T-helper 9 cell (primary cell): ENCODE measurements around the gene CCL3.
"Not testable (repeated sequence)": the region's sequence is repeated elsewhere in the genome, so short reads cannot be mapped to it uniquely, and the experiment has no call there.

Experiments used
- DNase-seq: peaks from one replicate; pipeline ENCODE4 v3.0.0-alpha.2; 2020

CCL3 gene

GRCh38 chr17:36114971-36115648 lies 25.2 kb upstream of the CCL3 start:
- not testable (repeated sequence) for DNase-seq

DNA sequence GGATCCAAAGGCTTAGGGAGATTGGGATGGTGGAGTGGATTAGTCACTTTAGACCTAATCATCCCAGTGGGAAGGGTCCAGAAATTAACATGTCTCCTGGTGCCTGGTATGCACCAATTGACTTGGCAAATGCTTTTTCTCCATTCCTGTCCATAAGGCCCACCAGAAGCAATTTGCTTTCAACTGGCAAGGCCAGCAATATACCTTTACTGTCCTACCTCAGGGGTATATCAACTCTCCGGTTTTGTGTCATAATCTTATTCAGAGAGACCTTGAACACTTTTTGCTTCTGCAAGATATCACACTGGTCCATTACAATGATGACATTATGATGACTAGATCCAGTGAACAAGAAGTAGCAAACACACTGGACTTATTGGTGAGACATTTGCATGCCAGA lies 23.2 kb upstream of the CCL3 start:
- not testable (repeated sequence) for DNase-seq

DNA sequence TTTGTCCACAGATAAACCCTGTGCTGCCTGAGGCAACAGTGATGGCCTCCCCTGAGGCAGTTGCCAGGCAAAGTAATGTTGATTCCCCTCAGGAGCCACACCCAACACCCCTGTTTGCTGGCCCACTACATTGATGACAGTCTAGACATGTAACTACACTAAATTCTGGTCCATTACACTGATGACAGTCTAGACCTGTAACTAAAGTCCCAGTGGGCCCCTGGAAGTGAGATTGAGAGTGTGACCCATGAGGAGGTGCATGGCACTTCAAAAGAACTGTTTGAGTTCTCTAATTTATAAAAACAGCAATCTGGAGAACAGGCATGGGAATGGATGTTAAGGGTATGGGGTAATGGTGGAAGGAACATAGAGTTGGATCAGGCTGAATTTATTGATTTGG lies 22.6 kb upstream of the CCL3 start:
- DNase-seq, result no peak

DNA sequence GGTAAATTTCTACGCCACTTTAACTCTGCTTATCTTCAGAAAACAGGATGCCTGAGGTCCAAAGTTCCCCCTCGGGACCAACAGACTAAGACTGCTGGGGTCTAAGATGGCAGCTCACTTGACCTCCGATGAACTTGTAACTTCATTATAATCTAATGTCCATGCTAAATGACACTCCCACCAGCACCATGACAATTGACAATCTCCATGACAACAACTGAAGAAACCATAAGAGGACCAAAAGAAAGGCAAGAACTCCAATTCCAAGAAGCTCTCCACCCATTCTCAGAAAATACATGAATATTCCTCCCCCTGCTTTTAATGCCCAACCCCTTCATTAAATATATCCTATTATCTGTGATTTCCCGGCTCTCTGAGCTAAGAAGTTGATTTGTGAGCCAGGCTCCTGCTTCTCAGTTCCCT lies 21.1 kb upstream of the CCL3 start:
- DNase-seq, result no peak

DNA sequence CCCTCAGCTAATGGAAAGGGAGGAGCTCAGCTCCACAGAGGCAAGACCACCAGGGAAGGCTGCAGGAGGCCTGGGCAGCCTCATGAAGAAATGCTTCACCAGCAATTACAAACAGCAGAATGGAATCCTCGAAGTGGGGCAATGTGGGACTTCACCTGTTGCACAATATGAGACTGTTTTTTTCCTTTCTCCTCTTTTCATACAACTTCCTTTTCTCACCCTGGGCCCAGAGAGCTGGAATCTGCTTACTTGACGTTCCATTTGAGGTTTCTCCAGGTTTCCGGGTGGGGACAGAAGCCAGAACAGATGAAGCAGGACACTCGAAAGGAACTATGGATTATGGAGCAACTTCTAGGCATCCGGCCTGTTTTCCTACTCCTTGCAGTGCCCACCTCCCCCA lies 18.3 kb upstream of the CCL3 start:
- not testable (repeated sequence) for DNase-seq

- DNase-seq, result no peak
Measured at GRCh38 chr17:36107660-36108059, 17.7 kb upstream of the CCL3 start.

GRCh38 chr17:36106493-36106835 lies 16.5 kb upstream of the CCL3 start:
- DNase-seq, result no peak

DNA sequence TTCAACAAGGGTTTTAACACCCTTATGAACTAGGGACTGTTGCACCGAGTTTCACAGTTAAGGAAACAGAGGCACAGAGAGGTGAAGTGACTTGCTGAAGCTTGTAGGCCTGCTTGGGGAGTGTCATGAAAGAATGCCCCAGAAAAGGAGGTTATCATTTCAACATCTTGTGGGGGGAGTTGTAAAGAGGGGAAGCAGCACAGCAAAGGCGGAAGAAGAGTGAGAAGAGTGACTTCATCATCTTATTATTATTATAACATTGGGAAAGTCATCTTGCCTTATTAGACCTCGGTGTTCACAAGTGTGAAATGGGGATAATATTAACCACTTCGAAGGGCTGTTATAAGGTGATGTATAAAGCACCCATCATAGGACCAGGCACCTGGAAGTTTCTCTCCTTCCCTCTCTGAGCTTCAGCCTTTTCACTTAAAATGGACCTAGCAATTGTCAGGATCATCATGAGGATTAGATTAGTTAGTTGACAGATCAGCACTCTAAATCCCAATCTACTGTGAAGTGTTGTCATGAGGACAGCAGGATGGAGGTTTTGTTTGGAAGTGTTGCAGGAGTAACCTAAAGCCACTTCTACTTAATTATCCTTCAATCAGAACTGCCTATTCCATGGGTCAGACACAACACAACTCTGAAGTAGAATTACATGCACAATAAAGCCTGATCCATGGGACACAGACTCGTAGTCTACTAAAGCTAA lies 16.0 kb upstream of the CCL3 start:
- no peak for DNase-seq

- DNase-seq, result no peak
Measured at GRCh38 chr17:36104701-36105181, 14.8 kb upstream of the CCL3 start.

- not testable (repeated sequence) for DNase-seq
Measured at GRCh38 chr17:36104246-36104645, 14.3 kb upstream of the CCL3 start.

- not testable (repeated sequence) for DNase-seq
Measured at GRCh38 chr17:36103401-36103975, 13.5 kb upstream of the CCL3 start, which contains the start of gene CCL4. CCL4 (plus strand) TSS chr17:36103827; CDS start chr17:36103906, 79 bp downstream.

- DNase-seq, result not testable (repeated sequence)
Measured at GRCh38 chr17:36099004-36099403, 9.1 kb upstream of the CCL3 start.

DNA sequence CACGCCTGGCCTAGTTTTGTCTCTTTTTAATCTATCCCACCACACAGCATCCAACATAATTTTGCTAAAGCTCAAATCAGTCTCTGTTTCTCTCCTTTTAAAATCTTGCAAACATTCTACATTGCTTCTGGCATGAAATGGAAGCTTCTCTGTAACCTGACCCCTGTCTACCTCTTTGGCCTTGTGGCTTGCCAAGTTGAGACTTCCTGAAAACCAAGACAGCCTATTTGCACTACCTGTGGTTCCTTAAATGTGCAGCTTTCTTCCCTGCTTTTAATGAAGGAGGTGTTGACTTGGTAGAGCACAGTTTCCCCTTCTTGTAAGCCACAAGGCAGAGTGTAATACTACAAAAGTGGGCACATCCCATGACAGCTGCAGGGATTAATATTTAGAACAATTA lies 6.0 kb upstream of the CCL3 start:
- no peak for DNase-seq

DNA sequence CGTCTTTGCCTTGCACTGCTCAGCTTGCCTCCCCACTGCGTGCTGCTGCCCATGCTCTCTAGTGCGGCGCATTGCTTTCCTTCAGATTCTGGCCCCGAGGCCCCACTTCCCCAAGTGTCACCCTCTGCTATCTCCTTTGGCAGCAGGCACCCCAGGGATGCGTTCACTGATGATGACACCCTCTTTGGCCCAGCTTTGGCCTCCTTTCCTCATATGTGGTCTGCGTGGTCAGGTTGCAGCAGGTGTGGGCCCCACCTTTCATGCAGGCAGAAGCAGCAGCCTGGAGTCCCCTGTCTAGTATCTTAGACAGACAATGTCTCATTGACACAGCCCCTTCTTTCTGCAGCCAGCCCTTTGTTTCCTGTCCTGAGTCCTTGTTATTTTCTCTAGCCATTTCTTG lies 4.8 kb upstream of the CCL3 start:
- no peak for DNase-seq

DNA sequence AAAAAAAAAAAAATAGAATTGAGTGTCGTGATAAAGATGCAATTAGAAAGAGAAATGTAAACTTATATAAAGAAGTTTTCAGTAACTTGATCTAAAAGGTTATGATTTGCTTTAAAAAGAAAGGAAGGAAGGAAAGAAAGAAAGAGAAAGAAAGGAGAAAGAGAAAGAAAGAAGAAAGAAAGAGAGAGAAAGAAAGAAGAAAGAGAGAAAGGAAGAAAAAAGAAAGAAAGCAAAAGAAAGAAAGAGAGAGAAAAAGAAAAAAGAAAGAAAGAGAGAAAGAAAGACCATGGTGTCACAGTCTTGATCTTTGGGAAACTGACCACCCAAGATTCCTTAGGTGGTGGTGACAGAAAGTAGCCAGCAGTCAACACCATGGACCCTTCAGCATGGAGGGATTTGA lies 4.3 kb upstream of the CCL3 start:
- DNase-seq, result no peak

- not testable (repeated sequence) for DNase-seq
Measured at GRCh38 chr17:36092715-36093114, 2.8 kb upstream of the CCL3 start.

GRCh38 chr17:36092230-36092629 lies 2.3 kb upstream of the CCL3 start:
- DNase-seq, result no peak

- no peak for DNase-seq
Measured at GRCh38 chr17:36089339-36089865, 541 bp downstream of the CCL3 start.

GRCh38 chr17:36088670-36089338 lies 1.1 kb downstream of the CCL3 start:
- DNase-seq, result no peak

GRCh38 chr17:36087897-36088572 lies 1.9 kb downstream of the CCL3 start:
- DNase-seq, result not testable (repeated sequence)

DNA sequence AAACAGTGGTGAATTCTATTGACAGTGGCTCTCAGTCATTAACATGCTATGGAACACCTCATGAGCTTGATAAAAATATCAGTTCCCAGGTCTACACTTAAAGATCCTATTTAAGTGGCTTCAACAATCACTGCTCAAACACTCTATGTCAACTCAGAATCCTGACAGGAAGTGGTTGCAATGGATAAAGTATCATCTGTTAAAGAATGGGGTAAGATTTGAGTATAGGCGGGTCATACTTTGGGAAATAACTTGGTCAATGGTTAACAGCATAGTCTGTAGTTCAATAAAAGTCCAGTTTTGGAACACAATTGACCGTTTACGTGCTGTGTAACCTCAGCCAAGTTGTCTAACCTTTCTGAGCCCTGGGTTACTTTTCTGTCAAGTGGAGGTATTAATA lies 2.5 kb downstream of the CCL3 start:
- not testable (repeated sequence) for DNase-seq

DNA sequence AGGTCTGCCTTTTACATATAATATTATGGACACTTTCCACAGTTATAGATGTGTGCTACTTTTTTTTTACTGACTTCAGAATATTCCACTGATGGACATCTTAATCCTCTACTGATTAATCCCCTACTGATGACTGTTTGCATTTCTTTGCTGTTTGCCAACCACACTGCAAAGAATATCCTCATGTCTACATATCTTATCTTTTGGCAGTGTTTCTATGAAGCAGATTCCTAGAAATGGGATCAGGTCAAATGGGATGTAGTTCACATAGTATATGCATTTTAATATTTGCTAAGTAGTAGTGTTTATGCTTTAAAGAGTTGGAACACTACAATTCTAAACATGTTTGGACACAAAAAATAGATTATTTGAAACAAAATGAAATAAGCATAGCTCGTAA lies 3.2 kb downstream of the CCL3 start:
- DNase-seq, result no peak

DNA sequence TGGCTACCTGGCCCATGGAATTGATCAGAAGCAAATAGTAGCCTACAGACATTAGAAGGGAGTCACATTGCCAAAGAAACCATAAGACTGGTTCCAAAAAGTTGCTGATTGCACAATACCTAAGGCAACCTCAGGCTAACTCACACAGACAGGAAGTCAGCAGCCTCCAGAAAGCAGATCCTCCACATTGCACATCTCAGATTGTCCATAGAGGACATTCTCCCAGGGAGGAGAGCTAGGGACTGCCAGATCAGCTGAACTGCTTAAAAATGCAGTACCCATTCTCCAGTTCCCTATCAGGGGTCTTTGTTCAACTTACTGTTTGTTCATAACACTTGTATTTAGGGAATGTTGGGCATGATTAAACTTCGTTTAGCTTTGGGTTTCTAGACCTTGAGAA lies 4.2 kb downstream of the CCL3 start:
- DNase-seq, result no peak
